ENCODE measurements around the gene CIDEC.
"Not testable (repeated sequence)": the region's sequence is repeated elsewhere in the genome, so short reads cannot be mapped to it uniquely, and the experiment has no call there.

The CIDEC gene

DNA sequence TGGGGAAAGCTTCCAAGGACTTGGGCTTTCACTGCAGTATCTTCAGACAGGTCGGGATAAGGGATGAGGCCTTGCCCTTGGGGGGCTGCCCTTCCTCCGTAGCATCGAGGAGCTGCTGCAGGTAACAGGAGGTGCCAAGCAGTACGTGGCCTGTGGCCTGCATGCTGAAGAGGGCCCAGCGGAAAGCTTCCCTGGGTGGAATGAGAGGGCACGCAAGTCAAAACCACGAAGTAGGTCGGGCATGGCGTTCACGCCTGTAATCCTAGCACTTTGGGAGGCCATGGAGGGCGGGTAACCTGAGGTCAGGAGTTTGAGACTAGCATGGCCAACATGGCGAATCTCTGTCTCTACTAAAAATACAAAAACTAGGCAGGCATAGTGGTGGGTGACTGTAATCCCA, 12.9 kb downstream of the CIDEC start:
- Histone ChIP-seq H3K27ac (peak overlapping the region; percentile 78 to 79), H3K27me3 (no peaks in the 10 kb centered on the region), H3K4me3 (no peak overlapping the region), H3K9me3 (no peaks in the 10 kb centered on the region), H3K4me1 (peaks cover 0 to 49% (median 27%) of the 10 kb centered on the region in 4 donors), H3K36me3 (no peaks in the 10 kb centered on the region)
- no peak for DNase-seq
- TF ChIP-seq, protein P1, sequence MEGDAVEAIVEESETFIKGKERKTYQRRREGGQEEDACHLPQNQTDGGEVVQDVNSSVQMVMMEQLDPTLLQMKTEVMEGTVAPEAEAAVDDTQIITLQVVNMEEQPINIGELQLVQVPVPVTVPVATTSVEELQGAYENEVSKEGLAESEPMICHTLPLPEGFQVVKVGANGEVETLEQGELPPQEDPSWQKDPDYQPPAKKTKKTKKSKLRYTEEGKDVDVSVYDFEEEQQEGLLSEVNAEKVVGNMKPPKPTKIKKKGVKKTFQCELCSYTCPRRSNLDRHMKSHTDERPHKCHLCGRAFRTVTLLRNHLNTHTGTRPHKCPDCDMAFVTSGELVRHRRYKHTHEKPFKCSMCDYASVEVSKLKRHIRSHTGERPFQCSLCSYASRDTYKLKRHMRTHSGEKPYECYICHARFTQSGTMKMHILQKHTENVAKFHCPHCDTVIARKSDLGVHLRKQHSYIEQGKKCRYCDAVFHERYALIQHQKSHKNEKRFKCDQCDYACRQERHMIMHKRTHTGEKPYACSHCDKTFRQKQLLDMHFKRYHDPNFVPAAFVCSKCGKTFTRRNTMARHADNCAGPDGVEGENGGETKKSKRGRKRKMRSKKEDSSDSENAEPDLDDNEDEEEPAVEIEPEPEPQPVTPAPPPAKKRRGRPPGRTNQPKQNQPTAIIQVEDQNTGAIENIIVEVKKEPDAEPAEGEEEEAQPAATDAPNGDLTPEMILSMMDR (IDR thresholded peaks at IDR 0.05) = no peak
- intact Hi-C loops (cut with DNase I; ENCODE audit: low total_unique reads) = no loop called here

- H3K36me3 ChIP-seq = no peaks in the 10 kb centered on the region
- TF ChIP-seq, protein P1 (IDR thresholded peaks at IDR 0.05) = no peak
- H3K9me3 ChIP-seq = no peaks in the 10 kb centered on the region
- H3K4me1 ChIP-seq = peaks cover 0 to 50% (median 28%) of the 10 kb centered on the region in 4 donors
- no peaks in the 10 kb centered on the region for H3K27me3 ChIP-seq
- intact Hi-C loops (cut with DNase I; ENCODE audit: low total_unique reads) = no loop called here
- peak in 1 of 2 donors; percentile 82 for DNase-seq
- no peak overlapping the region for H3K4me3 ChIP-seq
- H3K27ac ChIP-seq = peak overlapping the region; percentile 78 to 79
Measured at GRCh38 chr3:9866639-9867038, 13.4 kb downstream of the CIDEC start.

- H3K4me3 ChIP-seq = peak overlapping the region; percentile 16 to 26
- DNase-seq; intact Hi-C loops (cut with DNase I; ENCODE audit: low total_unique reads); H3K9me3 ChIP-seq; H3K27me3 ChIP-seq; H3K36me3 ChIP-seq: not testable (repeated sequence)
- H3K27ac ChIP-seq = peak overlapping the region; percentile 78 to 79
- H3K4me1 ChIP-seq = peaks cover 0 to 50% (median 28%) of the 10 kb centered on the region in 4 donors
Measured at GRCh38 chr3:9865125-9865637, 14.9 kb downstream of the CIDEC start.

GRCh38 chr3:9864200-9864927, 15.7 kb downstream of the CIDEC start:
- H3K27ac ChIP-seq = peak overlapping the region; percentile 78 to 79
- H3K4me3 ChIP-seq = peak overlapping the region; percentile 16 to 26
- H3K27me3 ChIP-seq = no peaks in the 10 kb centered on the region
- H3K9me3 ChIP-seq = no peaks in the 10 kb centered on the region
- DNase-seq = peak; percentile 82 to 90
- H3K4me1 ChIP-seq = peaks cover 0 to 50% (median 28%) of the 10 kb centered on the region in 4 donors
- intact Hi-C loops (cut with DNase I; ENCODE audit: low total_unique reads) = loop anchor here (5.0 kb wide), 1 partner anchor 53 kb away; the partner anchor contains the start of gene IL17RC
- TF ChIP-seq, protein P1 (IDR thresholded peaks at IDR 0.05) = no peak
- H3K36me3 ChIP-seq = no peaks in the 10 kb centered on the region

- intact Hi-C loops (cut with DNase I; ENCODE audit: low total_unique reads) = loop anchor here (5.0 kb wide), 1 partner anchor 54 kb away; the partner anchor contains the start of gene IL17RC
- H3K4me3 ChIP-seq = peak overlapping the region; percentile 29 to 35
- H3K27me3 ChIP-seq = no peaks in the 10 kb centered on the region
- no peaks in the 10 kb centered on the region for H3K9me3 ChIP-seq
- DNase-seq = no peak
- peaks cover 0 to 50% (median 28%) of the 10 kb centered on the region in 4 donors for H3K4me1 ChIP-seq
- TF ChIP-seq, protein P1 (IDR thresholded peaks at IDR 0.05) = no peak
- peak overlapping the region; percentile 78 to 79 for H3K27ac ChIP-seq
- no peaks in the 10 kb centered on the region for H3K36me3 ChIP-seq
Measured at GRCh38 chr3:9863058-9863772, 16.8 kb downstream of the CIDEC start.

Measured in tibial artery (tissue), 4 donors.